DMS53 (cell line): ENCODE results near the gene TBC1D5.

Experiments used
- DNase-seq: peaks from one replicate; lab custom pipeline; 2025; lab: John Stamatoyannopoulos, UW

The TBC1D5 gene

DNA sequence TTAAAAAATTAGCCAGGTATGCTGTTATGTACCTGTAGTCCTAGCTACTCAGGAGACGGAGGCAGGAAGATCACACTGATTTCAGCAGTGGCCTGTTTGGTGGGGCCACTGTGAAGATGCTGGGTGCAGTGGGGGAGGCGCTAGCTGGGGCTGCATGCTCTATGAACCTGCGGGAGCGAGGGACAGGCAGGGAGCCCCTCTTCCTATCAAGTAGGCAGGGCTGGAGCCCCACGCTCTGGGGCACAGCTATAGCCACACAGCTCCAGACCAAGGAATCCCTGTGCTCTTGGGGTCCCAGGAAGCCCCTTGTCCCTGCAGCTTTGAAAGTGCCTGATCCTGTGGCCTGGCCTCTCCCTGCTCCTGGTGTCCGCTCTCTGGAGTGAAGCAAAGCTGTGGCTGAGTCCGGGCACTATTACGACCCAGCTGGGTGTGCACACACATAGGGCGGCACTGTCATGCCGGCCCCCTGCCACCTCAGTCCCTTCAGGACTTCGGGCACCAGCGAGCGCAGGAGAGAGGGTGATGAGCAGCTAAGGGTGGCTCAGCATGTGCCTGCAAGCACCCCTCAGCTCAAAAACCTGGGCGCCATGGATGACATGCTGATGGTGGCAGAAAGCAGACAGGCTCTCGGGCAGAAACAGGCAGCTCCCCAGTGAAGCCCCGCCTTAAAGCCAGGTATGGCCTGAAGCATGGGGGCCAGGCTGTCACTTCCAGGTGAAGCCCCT is 262.6 kb downstream of the TBC1D5 start:
- no peak for DNase-seq

GRCh38 chr3:17478673-17479072 is 263.8 kb downstream of the TBC1D5 start:
- peak; percentile 73 for DNase-seq

GRCh38 chr3:17473761-17474160 is 268.7 kb downstream of the TBC1D5 start:
- DNase-seq, result no peak

DNA sequence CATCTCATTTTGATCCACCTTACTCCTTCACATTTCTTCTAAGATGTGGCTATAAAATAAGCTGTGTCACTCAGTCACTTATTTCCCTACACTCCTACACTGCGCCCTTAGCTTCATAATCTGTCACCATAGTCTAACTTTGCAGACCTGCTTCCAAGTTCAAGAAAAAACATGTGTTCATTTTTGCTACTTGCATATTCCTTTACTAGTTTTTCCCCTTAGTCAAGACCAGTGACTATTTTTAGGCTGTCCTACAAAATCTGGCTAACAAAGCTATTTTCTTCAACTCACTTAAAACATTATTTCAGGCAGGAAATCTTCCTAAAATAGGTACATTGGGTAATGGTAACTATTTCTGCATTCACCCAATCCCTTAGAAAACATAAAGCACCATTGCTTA is 272.5 kb downstream of the TBC1D5 start:
- no peak for DNase-seq

GRCh38 chr3:17469520-17469919 is 272.9 kb downstream of the TBC1D5 start:
- DNase-seq, result no peak

GRCh38 chr3:17466028-17466427 is 276.4 kb downstream of the TBC1D5 start:
- DNase-seq, result no peak

DNA sequence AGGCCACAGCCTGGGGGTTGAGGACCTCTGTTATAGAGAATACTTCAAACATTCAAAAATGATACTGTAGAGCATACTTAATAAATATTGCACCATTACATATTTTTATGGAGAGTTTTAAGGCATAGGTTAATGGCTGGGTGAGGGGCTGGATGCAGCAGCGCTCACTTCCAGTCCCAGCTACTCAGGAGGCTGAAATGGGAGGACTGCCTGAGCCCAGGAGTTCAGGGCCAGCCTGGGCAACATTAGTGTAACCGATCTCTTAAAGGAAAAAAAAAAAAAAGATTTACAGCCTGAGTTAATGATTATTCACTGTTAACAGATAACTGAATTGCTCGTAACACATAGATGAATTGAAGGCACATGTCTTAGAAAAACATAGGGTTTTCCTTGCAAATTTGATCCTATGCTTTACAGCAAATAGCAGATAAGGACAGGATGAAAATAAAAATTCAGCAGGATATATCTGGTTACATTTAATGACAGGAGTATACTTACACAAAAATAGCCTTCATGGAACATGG is 282.9 kb downstream of the TBC1D5 start:
- no peak for DNase-seq

DNA sequence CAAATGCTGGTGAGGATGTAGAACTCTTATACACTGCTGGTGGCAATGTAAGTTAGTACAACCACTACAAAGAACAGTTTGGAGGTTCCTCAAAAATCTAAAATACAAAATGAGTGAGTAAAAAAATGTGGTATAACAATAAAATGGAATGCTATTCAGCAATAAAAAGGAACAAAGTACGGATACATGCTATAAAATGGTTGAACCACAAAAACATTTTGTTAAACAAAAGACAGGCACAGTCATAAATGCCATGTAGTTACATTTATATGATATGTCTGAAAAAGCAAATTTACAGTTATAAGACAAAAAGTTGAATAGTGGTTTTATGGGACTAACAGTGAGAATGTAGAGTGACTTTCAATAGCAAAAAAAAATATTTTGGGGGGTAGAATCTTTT is 285.8 kb downstream of the TBC1D5 start:
- DNase-seq, result no peak

GRCh38 chr3:17456046-17456445 is 286.4 kb downstream of the TBC1D5 start:
- no peak for DNase-seq

GRCh38 chr3:17444865-17445264 is 297.6 kb downstream of the TBC1D5 start:
- DNase-seq, result no peak

- no peak for DNase-seq
Observed at GRCh38 chr3:17443142-17443541, 299.3 kb downstream of the TBC1D5 start.

GRCh38 chr3:17442332-17443049 is 299.9 kb downstream of the TBC1D5 start:
- DNase-seq, result no peak

DNA sequence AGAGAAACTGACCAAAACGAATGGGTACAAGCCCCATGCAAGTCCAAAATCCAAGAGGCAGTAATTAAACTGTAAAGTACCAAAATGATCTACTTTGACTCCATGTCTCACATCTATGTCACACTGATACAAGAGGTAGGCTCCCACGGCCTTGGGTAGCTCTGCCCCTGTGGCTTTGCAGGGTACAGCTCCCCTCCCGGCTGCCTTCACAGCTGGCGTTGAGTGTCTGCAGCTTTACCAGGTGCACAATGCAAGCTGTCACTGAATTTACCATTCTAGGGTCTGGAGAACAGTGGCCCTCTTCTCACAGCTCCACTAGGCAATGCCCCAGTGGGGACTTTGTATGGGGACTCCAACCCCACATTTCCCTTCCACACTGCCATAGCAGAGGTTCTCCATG is 308.6 kb downstream of the TBC1D5 start:
- DNase-seq, result no peak

- no peak for DNase-seq
Observed at GRCh38 chr3:17432236-17432635, 310.2 kb downstream of the TBC1D5 start.

DNA sequence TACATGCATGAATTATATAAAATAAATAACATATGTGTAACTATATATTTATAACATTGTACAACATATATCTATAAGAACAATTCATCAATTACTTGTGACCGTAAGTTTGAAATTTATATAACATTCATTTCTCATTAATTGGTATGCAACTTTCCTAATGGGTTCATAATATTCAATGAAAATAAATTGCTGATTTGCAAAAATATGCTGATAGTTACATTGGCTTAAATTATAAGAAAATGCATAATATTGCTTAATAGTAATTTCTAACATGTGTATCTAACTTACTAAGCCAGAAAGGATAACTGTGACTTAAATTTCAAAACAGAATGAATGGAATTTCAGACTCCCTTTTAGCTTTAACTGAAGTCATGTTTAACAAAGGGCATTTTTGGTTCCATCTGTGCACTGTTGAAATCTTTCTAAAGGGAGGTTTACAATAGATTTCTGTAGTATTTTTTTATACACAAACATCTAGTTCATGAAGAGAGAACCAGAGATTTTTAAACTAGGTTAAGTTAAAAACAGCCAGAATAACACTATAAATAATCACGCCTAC is 310.9 kb downstream of the TBC1D5 start:
- DNase-seq, result no peak

GRCh38 chr3:17431004-17431403 is 311.4 kb downstream of the TBC1D5 start:
- peak; percentile 47 for DNase-seq

- peak; percentile 16 for DNase-seq
Observed at GRCh38 chr3:17430582-17430981, 311.8 kb downstream of the TBC1D5 start.

GRCh38 chr3:17423786-17424536 is 318.5 kb downstream of the TBC1D5 start:
- peak; percentile 1 for DNase-seq

DNA sequence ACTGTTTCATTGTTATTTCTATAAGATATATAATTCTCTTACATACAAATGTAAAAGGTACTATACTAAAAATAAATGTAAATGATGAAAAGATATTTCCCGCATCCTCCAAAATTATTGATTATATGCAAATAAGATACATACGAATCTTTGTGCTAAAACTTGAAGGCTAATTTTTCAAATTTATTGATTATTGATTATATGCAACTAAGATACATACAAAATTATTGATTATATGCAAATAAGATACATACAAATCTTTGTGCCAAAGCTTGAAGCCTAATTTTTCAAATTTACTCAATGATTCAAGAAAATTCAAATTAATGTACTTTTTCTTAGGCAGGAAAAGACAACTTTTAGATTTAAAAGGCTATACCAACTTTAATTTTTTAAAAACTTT is 319.8 kb downstream of the TBC1D5 start:
- no peak for DNase-seq

DNA sequence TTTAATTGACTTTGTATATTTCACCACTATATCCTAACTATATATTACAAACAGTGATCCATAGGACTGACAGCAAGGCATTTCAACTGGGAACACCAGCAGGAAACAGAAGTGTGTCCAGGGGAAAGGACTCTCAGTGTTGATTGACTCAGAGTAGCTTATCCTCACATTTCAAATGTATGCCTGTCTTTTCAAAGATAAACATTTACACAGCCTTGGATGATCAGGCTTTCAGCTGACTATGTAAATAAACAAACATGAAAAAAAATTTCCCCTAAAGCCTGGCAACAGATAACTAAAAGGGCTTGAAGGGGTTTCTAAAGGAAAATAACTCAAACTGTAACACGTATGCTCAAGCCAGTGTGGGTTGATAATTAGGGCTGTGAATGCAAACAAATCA is 321.8 kb downstream of the TBC1D5 start:
- DNase-seq, result peak; percentile 82

DNA sequence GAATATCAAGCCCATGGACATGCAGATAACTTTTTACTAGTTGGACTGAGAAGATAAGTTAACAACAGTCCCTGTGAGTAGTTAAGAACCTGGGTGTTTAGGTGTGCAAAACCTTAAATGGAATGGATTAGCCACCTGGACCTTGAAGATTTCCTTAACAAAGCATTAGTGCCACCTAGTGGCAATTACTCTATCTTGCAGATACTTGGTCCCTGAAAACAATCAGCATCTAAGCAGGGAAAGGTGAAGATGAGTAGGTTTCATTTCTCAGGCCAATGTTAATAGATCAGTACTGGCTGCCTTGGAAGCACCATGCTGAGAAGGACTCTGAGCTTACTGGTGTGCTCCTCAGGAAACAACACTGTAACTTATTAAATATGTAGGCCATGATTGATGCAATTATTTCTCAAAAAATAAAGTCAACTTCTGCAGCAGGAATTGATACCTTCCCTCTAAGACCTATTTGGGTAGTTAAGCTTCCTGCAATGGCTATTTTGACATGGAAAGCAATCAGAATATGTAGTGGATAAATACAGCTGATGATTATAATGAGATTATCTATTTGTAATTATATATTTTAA is 329.4 kb downstream of the TBC1D5 start:
- DNase-seq, result peak; percentile 62
